Transverse colon (tissue), 4 donors: ENCODE measurements around the gene TOMM20L. TPM values are rescaled to one million over a fixed set of nuclear protein-coding genes. Genes with fewer than 3 reads are reported as not detected.
A peak's percentile ranks its signal among the peaks of the same experiment; 100 is the strongest.

Source experiments
- DNase-seq: peaks from one replicate; pipeline ENCODE4 v3.0.0-alpha.2; 2019
- H3K27ac ChIP-seq, 4 donors: fragments of 200-600 bp; sonication (generic); 2 replicates each; pipeline ENCODE4 v1.5.1; 2016 to 2018; ENCODE audit warnings: inconsistent platforms in 4 of 4
- H3K27me3 ChIP-seq: fragments of 200-600 bp; sonication (generic); 2 replicates; pipeline ENCODE4 v1.5.1; 2017; ENCODE audit warnings: inconsistent platforms
- H3K36me3 ChIP-seq, 4 donors: fragments of 200-600 bp; sonication (generic); 2 replicates each; pipeline ENCODE4 v1.5.1; 2017 to 2019; ENCODE audit warnings: inconsistent platforms in 4 of 4
- H3K4me1 ChIP-seq, 4 donors: fragments of 200-600 bp; sonication (generic); 2 replicates each; pipeline ENCODE4 v1.5.1; 2017 to 2020; ENCODE audit warnings: inconsistent platforms in 4 of 4
- H3K4me3 ChIP-seq, 4 donors: fragments of 200-600 bp; sonication (generic); 1 replicate in 1 of 4; 2 replicates in 3 of 4; pipeline versions ENCODE4 v1.5.1 to v1.6.1; 2017 to 2019; ENCODE audit warnings: inconsistent platforms in 4 of 4
- H3K9me3 ChIP-seq, 2 donors: fragments of 200-600 bp; sonication (generic); 2 replicates each; pipeline ENCODE4 v1.5.1; 2017 to 2019; ENCODE audit warnings: inconsistent platforms in 2 of 2
- CTCF ChIP-seq, 5 experiments: fragments of 200-600 bp in 3 of 5; fragments of 450-650 bp in 2 of 5; sonication (generic) in 3 of 5; IDR thresholded peaks; 1 replicate in 2 of 5; 2 replicates in 3 of 5; pipeline ENCODE4 v1.5.1; 2016 to 2017; ENCODE audit warnings: antibody characterized with exemption in 5 of 5, inconsistent platforms in 3 of 5, mild to moderate bottlenecking in 2 of 5, moderate library complexity in 1 of 5
- EP300 ChIP-seq: sonication (generic); formaldehyde crosslinking; IDR thresholded peaks from one replicate; pipeline ENCODE4 v1.6.1; 2017; ENCODE audit warnings: antibody characterized with exemption, low read depth
- POLR2A ChIP-seq: fragments of 450-650 bp; IDR thresholded peaks from one replicate; pipeline ENCODE4 v1.6.1; 2016; ENCODE audit warnings: antibody characterized with exemption, mild to moderate bottlenecking, moderate library complexity
- POLR2AphosphoS5 ChIP-seq, 3 donors: sonication (generic); formaldehyde crosslinking; IDR thresholded peaks; one replicate each; pipeline ENCODE4 v1.6.1; 2016; ENCODE audit warnings: antibody characterized with exemption in 3 of 3
- WGBS, 2 donors: methylation state at CpG; one replicate each; pipeline ENCODE4 v1.1.5; 2018; ENCODE audit warnings: low coverage in 1 of 2; 5-methylcytosine and 5-hydroxymethylcytosine counted together
- in situ Hi-C, 4 donors: fragments of 200-750 bp; cut with MboI; loops; one replicate each; pipeline versions ENCODE4 v1.15.0 to v1.15.1; 2017; ENCODE audit warnings: low sequenced_read_pairs in 3 of 4, low pct_ligation_motif_present in 1 of 4, low pct_unique_long_range_greater_than_20kb in 1 of 4
- intact Hi-C: fragments of 100-400 bp; cut with DNase I; formaldehyde crosslinking; loops from one replicate; pipeline ENCODE4 v1.15.1; 2023; ENCODE audit warnings: low total_unique reads
- total RNA-seq, 4 donors: library from RNA; depleted of rRNA; stranded (reverse); fragments of >200 nt; gene quantifications; one replicate each; pipeline ENCODE4 v1.1.0, GENCODE V29; 2016

The TOMM20L gene
- total RNA-seq, 4 donors from 2014 or later: not detected

GRCh38 chr14:58426670-58427280 is 31.0 kb downstream of the TOMM20L start:
- TF ChIP-seq EP300 (no peak), POLR2AphosphoS5 (IDR thresholded peaks at IDR 0.05) (peak in 1 of 3 donors; percentile 5)
- Histone ChIP-seq H3K27me3 (no peaks in the 10 kb centered on the region), H3K4me1 (peaks cover 11 to 23% (median 14%) of the 10 kb centered on the region in 4 donors), H3K4me3 (peak overlapping the region; percentile 54 to 94 (median 86)), H3K9me3 (no peaks in the 10 kb centered on the region), H3K27ac (peak overlapping the region; percentile 88 to 96 (median 94)), H3K36me3 (no peaks in the 10 kb centered on the region)
- 0 to 1% methylated on average over 3 to 34 of the region's 35 CpGs for WGBS, 2 donors
- DNase-seq: peak; percentile 59
- intact Hi-C loops (no loop called here), in situ Hi-C loops (no loop called here)

- Histone ChIP-seq H3K36me3 (peaks cover 0 to 2% (median under 1%) of the 10 kb centered on the region in 4 donors), H3K4me1 (peaks cover 11 to 23% (median 14%) of the 10 kb centered on the region in 4 donors), H3K27ac (peak within 1 kb of the TSS; percentile 88 to 96 (median 94)), H3K9me3 (no peaks in the 10 kb centered on the region), H3K4me3 (peak within 1 kb of the TSS; percentile 54 to 94 (median 86)), H3K27me3 (no peaks in the 10 kb centered on the region)
- peak; percentile 97 for DNase-seq
- in situ Hi-C loops (no loop called here), intact Hi-C loops (no loop called here)
- TF ChIP-seq CTCF (IDR thresholded peaks at IDR 0.05) (no peak), EP300 (no peak), POLR2A (peak; percentile 85), POLR2AphosphoS5 (IDR thresholded peaks at IDR 0.05) (peak; percentile 93 to 96 (median 96))
- 0 to 1% methylated on average over 16 to 33 of the region's 33 CpGs for WGBS, 2 donors
Observed at GRCh38 chr14:58427281-58428117, 31.8 kb downstream of the TOMM20L start, which contains the start of the genes KIAA0586 and TIMM9. Gene KIAA0586 (plus strand): TSS chr14:58427719. CDS start chr14:58428265, 546 bp downstream. Gene TIMM9 (minus strand): TSS chr14:58427531. CDS start chr14:58411945, 15,586 bp downstream.

DNA sequence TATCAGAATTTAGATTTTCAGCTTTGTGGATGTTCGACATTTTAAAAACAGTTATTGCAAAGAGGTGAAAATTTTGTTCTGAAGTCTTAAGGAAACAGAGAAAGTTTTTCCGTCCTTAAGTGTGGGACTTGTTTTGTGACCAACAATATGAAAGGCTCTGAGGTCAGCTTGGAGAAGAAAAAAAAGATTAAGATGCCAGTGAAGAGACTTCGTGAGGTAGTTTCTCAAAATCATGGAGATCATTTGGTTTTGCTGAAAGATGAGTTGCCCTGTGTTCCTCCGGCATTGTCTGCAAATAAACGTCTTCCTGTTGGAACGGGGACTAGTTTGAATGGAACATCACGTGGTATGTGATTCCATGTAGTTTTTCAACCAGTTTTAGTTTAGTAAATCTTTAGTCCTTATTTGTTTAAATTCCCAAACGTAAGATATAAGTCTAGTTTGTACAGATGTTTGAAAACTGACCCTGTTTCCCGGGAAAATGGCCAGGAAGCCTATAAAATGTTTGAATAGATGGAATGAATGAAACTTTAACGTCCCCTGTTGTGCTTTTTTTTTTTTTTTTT is 32.5 kb downstream of the TOMM20L start:
- TF ChIP-seq POLR2A (no peak), POLR2AphosphoS5 (IDR thresholded peaks at IDR 0.05) (peak in 2 of 3 donors; percentile 4 to 55)
- no peaks in the 10 kb centered on the region for H3K9me3 ChIP-seq
- intact Hi-C loops: no loop called here
- peaks cover 11 to 23% (median 14%) of the 10 kb centered on the region in 4 donors for H3K4me1 ChIP-seq
- no peaks in the 10 kb centered on the region for H3K27me3 ChIP-seq
- H3K36me3 ChIP-seq: peaks cover 0 to 9% (median 4%) of the 10 kb centered on the region in 4 donors
- 0 to 1% methylated on average over 10 of the region's 10 CpGs for WGBS, 2 donors
- H3K27ac ChIP-seq: peak overlapping the region; percentile 88 to 96 (median 94)
- DNase-seq: peak; percentile 12
- peak overlapping the region; percentile 37 to 88 (median 70) for H3K4me3 ChIP-seq
- in situ Hi-C loops: no loop called here

DNA sequence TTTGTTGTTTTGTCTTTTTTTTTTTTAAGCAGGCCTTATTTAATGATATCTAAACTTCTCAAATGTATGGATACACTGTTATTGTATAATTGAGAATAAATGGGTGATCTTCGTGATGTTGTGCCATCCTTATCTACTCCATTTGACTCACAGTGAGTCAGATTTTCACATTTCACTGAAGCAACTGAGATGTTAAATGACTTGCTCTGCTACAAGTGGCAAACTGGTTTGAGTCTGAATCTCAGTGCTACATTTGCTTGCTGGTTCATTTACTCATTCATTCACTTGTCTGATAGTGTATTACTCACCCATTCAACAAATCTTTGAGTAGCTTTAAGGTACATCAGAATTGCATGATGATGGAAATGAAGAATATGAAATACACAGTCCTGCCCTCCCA is 34.4 kb downstream of the TOMM20L start:
- intact Hi-C loops (no loop called here), in situ Hi-C loops (no loop called here)
- H3K27me3 ChIP-seq: no peaks in the 10 kb centered on the region
- no peak for DNase-seq
- WGBS, 2 donors: 73 to 80% methylated on average over 1 of the region's 1 CpG
- peaks cover 11 to 23% (median 14%) of the 10 kb centered on the region in 4 donors for H3K4me1 ChIP-seq
- TF ChIP-seq CTCF (IDR thresholded peaks at IDR 0.05) (no peak), POLR2AphosphoS5 (IDR thresholded peaks at IDR 0.05) (no peak), EP300 (no peak), POLR2A (no peak)
- peaks cover 0 to 16% (median 6%) of the 10 kb centered on the region in 4 donors for H3K36me3 ChIP-seq
- H3K9me3 ChIP-seq: no peaks in the 10 kb centered on the region
- no peak overlapping the region for H3K4me3 ChIP-seq
- no peak overlapping the region for H3K27ac ChIP-seq
